ENCODE data around the gene SEMA4G.

- no peak for TF ChIP-seq ZFX (IDR thresholded peaks at IDR 0.05; ENCODE audit: borderline replicate concordance)
- TF ChIP-seq CTCF (IDR thresholded peaks at IDR 0.05) = no peak
These were observed 11.0 kb downstream of the SEMA4G start for GRCh38 chr10:100980311-100980710.

Measured in 22Rv1 (cell line).